Fibroblast of the aortic adventitia (primary cell): ENCODE results near the gene TSPAN16. TPM values are rescaled to one million over a fixed set of nuclear protein-coding genes. Genes with fewer than 3 reads are reported as not detected.
A peak's percentile ranks its signal among the peaks of the same experiment; 100 is the strongest.
"Not testable (repeated sequence)": the region's sequence is repeated elsewhere in the genome, so short reads cannot be mapped to it uniquely, and the experiment has no call there.

Experiments used
- DNase-seq: peaks from one replicate; pipeline ENCODE4 v3.0.0-alpha.2; 2010; ENCODE audit warnings: low read depth
- H3K4me3 ChIP-seq: 2 replicates; pipeline ENCODE4 v1.5.1; 2011; ENCODE audit warnings: low read depth, mild to moderate bottlenecking, control low read depth, low read length, moderate library complexity
- CTCF ChIP-seq: IDR thresholded peaks from 2 replicates; pipeline ENCODE4 v1.5.1; 2011; ENCODE audit warnings: mild to moderate bottlenecking, low read length, control low read depth, inconsistent platforms; ENCODE audit not compliant: insufficient read depth
- total RNA-seq: library from RNA; depleted of rRNA; stranded (reverse); fragments of >200 nt; gene quantifications from 2 replicates; pipeline ENCODE4 v1.2.3, GENCODE V29; 2012; ENCODE audit warnings: low replicate concordance

The TSPAN16 gene
- total RNA-seq, 1 donor: not detected

DNA sequence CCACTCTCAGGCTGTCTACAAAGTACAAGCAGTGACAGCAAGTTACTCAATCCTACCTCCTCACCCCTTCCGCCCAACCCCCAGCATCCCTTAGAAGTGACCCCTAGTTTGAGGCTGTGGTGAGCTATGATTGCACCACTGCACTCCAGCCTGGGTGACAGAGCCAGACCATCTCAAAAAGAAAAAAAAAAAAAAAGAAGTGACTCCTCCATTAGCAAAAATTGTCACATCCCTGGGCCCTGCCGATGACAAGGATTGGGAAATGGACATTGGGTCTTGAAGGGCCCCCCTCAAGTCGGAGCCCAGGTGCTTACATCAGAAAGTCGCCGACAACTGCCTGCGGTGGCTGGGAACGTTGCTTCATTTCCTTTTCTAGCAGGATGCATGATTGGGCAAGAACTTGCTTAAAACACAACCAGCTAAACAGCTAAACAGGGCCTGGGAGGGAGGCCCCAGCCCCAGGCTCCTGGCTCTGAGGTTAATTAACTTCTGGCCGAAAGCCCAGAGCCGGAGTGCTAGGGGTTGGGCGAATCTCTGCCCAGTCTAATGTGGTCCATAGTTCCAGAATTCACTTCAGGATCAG is 28.2 kb downstream of the TSPAN16 start:
- no peak for TF ChIP-seq CTCF
- DNase-seq: peak; percentile 95
- H3K4me3 ChIP-seq: no peak overlapping the region

- H3K4me3 ChIP-seq: no peak overlapping the region
- no peak for TF ChIP-seq CTCF
- DNase-seq: no peak
Measured at GRCh38 chr19:11324748-11325389, 28.9 kb downstream of the TSPAN16 start.

DNA sequence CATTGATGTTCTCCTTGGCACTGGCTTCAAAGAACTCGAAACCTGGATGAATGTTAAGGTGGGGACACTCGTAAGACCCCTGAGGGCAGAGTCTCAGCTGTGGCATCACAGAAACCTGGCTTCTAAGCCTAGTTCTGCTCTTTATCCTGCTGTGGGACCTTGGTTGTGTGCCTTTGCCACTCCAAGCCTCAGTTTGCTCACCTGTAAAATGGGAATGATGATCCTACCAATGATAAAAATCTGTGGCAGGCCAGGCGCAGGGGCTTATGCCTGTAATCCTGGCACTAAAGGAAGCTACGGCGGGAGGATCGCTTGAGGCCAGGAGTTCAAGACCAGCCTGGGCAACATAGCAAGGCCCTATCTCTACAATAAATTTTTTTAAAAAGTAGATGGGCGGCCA is 29.6 kb downstream of the TSPAN16 start:
- no peak for DNase-seq
- TF ChIP-seq CTCF: no peak
- H3K4me3 ChIP-seq: no peak overlapping the region

- H3K4me3 ChIP-seq: no peak overlapping the region
- DNase-seq: no peak
- no peak for TF ChIP-seq CTCF
Measured at GRCh38 chr19:11330127-11330526, 34.2 kb downstream of the TSPAN16 start.

DNA sequence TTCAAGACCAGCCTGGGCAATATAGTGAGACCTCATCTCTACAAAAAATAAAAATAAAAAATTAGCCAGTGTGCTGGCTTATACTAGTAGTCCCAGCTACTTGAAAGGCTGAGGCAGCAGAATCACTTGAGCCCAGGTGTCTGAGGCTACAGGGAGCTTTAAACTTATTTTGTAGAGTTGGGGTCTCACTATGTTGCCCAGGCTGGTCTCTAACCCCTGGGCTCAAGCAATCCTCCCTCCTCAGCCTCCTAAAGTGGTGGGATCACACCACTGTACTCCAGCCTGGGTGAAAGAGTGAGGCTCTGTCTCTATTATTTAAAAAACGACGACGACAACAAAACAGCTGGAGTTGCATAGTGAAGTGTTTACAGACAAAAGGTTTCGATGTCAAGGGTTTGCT is 35.5 kb downstream of the TSPAN16 start:
- DNase-seq: no peak
- TF ChIP-seq CTCF: no peak
- H3K4me3 ChIP-seq: no peak overlapping the region

DNA sequence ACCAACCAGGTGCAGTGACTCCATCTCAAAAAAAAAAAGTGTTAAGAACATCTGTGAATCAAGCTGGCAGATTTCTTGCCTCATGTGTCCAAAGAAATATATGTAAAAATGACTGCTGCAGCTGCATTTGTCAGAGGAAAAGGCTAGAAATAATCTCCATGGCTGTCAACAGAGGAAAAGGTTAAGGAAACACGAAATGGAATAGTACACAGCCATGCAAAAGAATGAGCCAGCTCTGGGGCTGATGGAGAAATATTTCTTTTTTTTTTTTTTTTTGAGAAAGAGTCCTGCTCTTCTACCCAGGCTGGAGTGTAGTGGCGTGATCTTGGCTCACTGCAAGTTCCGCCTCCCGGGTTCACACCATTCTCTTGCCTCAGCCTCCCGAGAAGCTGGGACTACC is 36.9 kb downstream of the TSPAN16 start:
- H3K4me3 ChIP-seq: no peak overlapping the region
- TF ChIP-seq CTCF: no peak
- no peak for DNase-seq

DNA sequence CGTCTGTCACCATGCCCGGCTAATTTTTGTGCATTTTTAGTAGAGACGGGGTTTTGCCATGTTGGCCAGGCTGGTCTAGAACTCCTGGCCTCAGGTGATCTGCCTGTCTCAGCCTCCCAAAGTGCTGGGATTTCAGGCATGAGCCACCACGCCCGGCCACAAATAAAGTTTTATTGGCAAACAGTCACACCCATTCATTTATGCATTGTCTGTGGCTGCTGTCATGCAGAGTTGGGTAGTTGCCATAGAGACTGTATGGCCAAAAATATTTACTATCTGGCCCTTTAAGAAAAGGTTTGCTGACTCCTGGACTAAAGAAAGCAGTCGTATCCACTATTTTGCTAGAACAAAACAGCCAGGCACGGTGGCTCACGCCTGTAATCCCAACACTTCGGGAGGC is 37.9 kb downstream of the TSPAN16 start:
- not testable (repeated sequence) for H3K4me3 ChIP-seq, DNase-seq
